H1 (cell line): Measurements from ENCODE around the gene ITPR1. TPM values are rescaled to one million over a fixed set of nuclear protein-coding genes. Genes with fewer than 3 reads are reported as not detected.

Source experiments
- CTCF ChIA-PET: fragments of 300-600 bp; sonication (Branson Sonifier 250); formaldehyde crosslinking; loops from one replicate; lab custom pipeline; 2021; ENCODE audit not compliant: partially characterized antibody; lab: Charles Lee
- POLR2A ChIA-PET: fragments of 300-600 bp; sonication (Branson Sonifier 250); formaldehyde crosslinking; loops from one replicate; lab custom pipeline; 2021; ENCODE audit warnings: inconsistent platforms; ENCODE audit not compliant: partially characterized antibody; lab: Charles Lee
- DNase-seq, 2 experiments: peaks; one replicate each; pipeline versions ENCODE4 v3.0.0 to v3.0.0-alpha.2; 2010 to 2022; ENCODE audit warnings: low spot score in 2 of 2, low read depth in 1 of 2, mixed read lengths in 1 of 2
- FAIRE-seq: peaks from 2 replicates; lab custom pipeline; 2011; peaks lifted over from hg19 to GRCh38; lab: Jason Lieb, UNC
- H2AFZ ChIP-seq: 2 replicates; pipeline ENCODE4 v1.8.1; 2012; ENCODE audit warnings: low read length, inconsistent platforms
- H2AK5ac ChIP-seq: 2 replicates; pipeline ENCODE4 v1.6.1; 2013; ENCODE audit warnings: low read depth, low read length
- H2BK120ac ChIP-seq: replicated peaks from 2 replicates; pipeline ENCODE3; 2013; ENCODE audit warnings: low read depth, low read length, inconsistent platforms
- H2BK12ac ChIP-seq: 2 replicates; pipeline ENCODE4 v1.6.1; 2013; ENCODE audit warnings: low read depth, low read length
- H2BK15ac ChIP-seq: 2 replicates; pipeline ENCODE4 v1.6.1; 2013; ENCODE audit warnings: low read length
- H2BK20ac ChIP-seq: 2 replicates; pipeline ENCODE4 v1.6.1; 2013; ENCODE audit warnings: low read length
- H2BK5ac ChIP-seq: 2 replicates; pipeline ENCODE4 v1.6.1; 2013; ENCODE audit warnings: low read depth, low read length
- H3K14ac ChIP-seq: 2 replicates; pipeline ENCODE4 v1.6.1; 2013; ENCODE audit warnings: inconsistent platforms; ENCODE audit not compliant: insufficient read length
- H3K18ac ChIP-seq: 2 replicates; pipeline ENCODE4 v1.6.1; 2013; ENCODE audit warnings: low read length; ENCODE audit errors: extremely low read depth
- H3K23ac ChIP-seq: 2 replicates; pipeline ENCODE4 v1.6.1; 2013; ENCODE audit warnings: inconsistent platforms; ENCODE audit not compliant: insufficient read length
- H3K23me2 ChIP-seq: 2 replicates; pipeline ENCODE4 v1.6.1; 2013; ENCODE audit warnings: low read depth, low read length
- H3K27ac ChIP-seq: 2 replicates; pipeline ENCODE4 v1.6.1; 2011; ENCODE audit warnings: low read depth, low read length, inconsistent platforms
- H3K27me3 ChIP-seq, 4 experiments: replicated peaks in 1 of 4; 1 replicate in 1 of 4; 2 replicates in 3 of 4; pipeline versions ENCODE4 v1.6.1 to v1.8.1; 2011 to 2013; ENCODE audit warnings: low read length in 3 of 4, mild to moderate bottlenecking in 3 of 4, inconsistent platforms in 2 of 4, mixed read lengths in 2 of 4, moderate library complexity in 1 of 4; ENCODE audit not compliant: control insufficient read depth in 3 of 4, insufficient read depth in 3 of 4; ENCODE audit errors: extremely low read depth in 1 of 4
- H3K36me3 ChIP-seq, 4 experiments: 2 replicates each; pipeline versions ENCODE4 v1.6.1 to v1.8.1; 2011 to 2013; ENCODE audit warnings: mild to moderate bottlenecking in 4 of 4, low read length in 3 of 4, moderate library complexity in 2 of 4, control low read depth in 1 of 4, inconsistent platforms in 1 of 4; ENCODE audit not compliant: insufficient read depth in 4 of 4, control insufficient read depth in 2 of 4
- H3K4ac ChIP-seq: replicated peaks from 2 replicates; pipeline ENCODE3; 2013; ENCODE audit warnings: low read length, low read depth, mixed read lengths, inconsistent platforms; ENCODE audit not compliant: insufficient read length
- H3K4me1 ChIP-seq, 4 experiments: replicated peaks in 1 of 4; 1 replicate in 1 of 4; 2 replicates in 3 of 4; pipeline versions ENCODE4 v1.6.1 to v1.8.1; 2011 to 2013; ENCODE audit warnings: low read length in 3 of 4, inconsistent platforms in 2 of 4, mixed read lengths in 1 of 4; ENCODE audit not compliant: insufficient read depth in 4 of 4, control insufficient read depth in 3 of 4
- H3K4me2 ChIP-seq, 2 experiments: 2 replicates each; pipeline versions ENCODE4 v1.6.1 to v1.8.1; 2011 to 2013; ENCODE audit warnings: low read depth in 2 of 2, low read length in 2 of 2, control low read depth in 1 of 2, inconsistent platforms in 1 of 2, mild to moderate bottlenecking in 1 of 2; ENCODE audit not compliant: insufficient read depth in 1 of 2
- H3K4me3 ChIP-seq, 4 experiments: fragments of 200-600, 300-600 bp in 1 of 4; sonication (generic), shearing (Covaris generic), sonication (Bioruptor Twin) in 1 of 4; 2 replicates each; pipeline versions ENCODE4 v1.5.1 to v1.8.1; 2011 to 2016; ENCODE audit warnings: low read length in 4 of 4, low read depth in 3 of 4, control low read depth in 2 of 4, inconsistent platforms in 2 of 4, mild to moderate bottlenecking in 2 of 4, mixed read lengths in 1 of 4, moderate library complexity in 1 of 4; ENCODE audit not compliant: insufficient read depth in 2 of 4; ENCODE audit errors: extremely low read depth in 1 of 4
- H3K56ac ChIP-seq: replicated peaks from 2 replicates; pipeline ENCODE3; 2013; ENCODE audit warnings: low read depth, mild to moderate bottlenecking, mixed read lengths, low read length, inconsistent platforms; ENCODE audit not compliant: insufficient read length
- H3K79me1 ChIP-seq: 2 replicates; pipeline ENCODE4 v1.6.1; 2013; ENCODE audit warnings: low read depth, low read length, control low read depth
- H3K79me2 ChIP-seq, 2 experiments: 2 replicates each; pipeline versions ENCODE4 v1.6.1 to v1.8.1; 2012 to 2013; ENCODE audit warnings: low read length in 2 of 2, mild to moderate bottlenecking in 2 of 2, inconsistent platforms in 1 of 2; ENCODE audit not compliant: insufficient read depth in 2 of 2, control insufficient read depth in 1 of 2
- H3K9ac ChIP-seq, 4 experiments: replicated peaks in 1 of 4; 1 replicate in 1 of 4; 2 replicates in 3 of 4; pipeline versions ENCODE4 v1.6.1 to v1.8.1; 2011 to 2013; ENCODE audit warnings: low read depth in 3 of 4, low read length in 3 of 4, control low read depth in 2 of 4, mild to moderate bottlenecking in 2 of 4, moderate library complexity in 2 of 4, inconsistent platforms in 1 of 4; ENCODE audit errors: extremely low read depth in 1 of 4
- H3K9me3 ChIP-seq, 2 experiments: 2 replicates each; pipeline versions ENCODE4 v1.6.1 to v1.8.1; 2012 to 2013; ENCODE audit warnings: mild to moderate bottlenecking in 2 of 2, moderate library complexity in 2 of 2, control low read depth in 1 of 2, inconsistent platforms in 1 of 2, low read depth in 1 of 2, low read length in 1 of 2, mixed read lengths in 1 of 2; ENCODE audit not compliant: insufficient read depth in 2 of 2
- H4K20me1 ChIP-seq, 2 experiments: replicated peaks in 1 of 2; 2 replicates each; pipeline versions ENCODE3 to v1.8.1; 2011 to 2013; ENCODE audit warnings: inconsistent platforms in 2 of 2, low read length in 2 of 2, mild to moderate bottlenecking in 1 of 2; ENCODE audit not compliant: insufficient read depth in 2 of 2, control insufficient read depth in 1 of 2
- H4K5ac ChIP-seq: 2 replicates; pipeline ENCODE4 v1.6.1; 2013; ENCODE audit warnings: low read length, low read depth, mixed read lengths, inconsistent platforms; ENCODE audit not compliant: insufficient read length
- H4K8ac ChIP-seq: 2 replicates; pipeline ENCODE4 v1.8.0; 2013; ENCODE audit warnings: mild to moderate bottlenecking, moderate library complexity, low read length, inconsistent platforms; ENCODE audit not compliant: insufficient read depth; ENCODE audit errors: extremely low read depth
- H4K91ac ChIP-seq: replicated peaks from 2 replicates; pipeline ENCODE3; 2013; ENCODE audit warnings: low read length, mixed read lengths, inconsistent platforms; ENCODE audit not compliant: insufficient read length
- EP300 ChIP-seq, 2 experiments: IDR thresholded peaks; 1 replicate in 1 of 2; 2 replicates in 1 of 2; pipeline ENCODE4 v1.6.1; 2011 to 2012; ENCODE audit warnings: low read depth in 2 of 2, low read length in 2 of 2, mild to moderate bottlenecking in 2 of 2, borderline replicate concordance in 1 of 2, inconsistent platforms in 1 of 2, moderate library complexity in 1 of 2
- EZH2 ChIP-seq: fragments of 200-600 bp; sonication (generic); IDR thresholded peaks from 2 replicates; pipeline ENCODE4 v1.7.1; 2012; ENCODE audit warnings: low read depth, mild to moderate bottlenecking, moderate library complexity, low read length, inconsistent platforms; ENCODE audit not compliant: severe bottlenecking
- HDAC2 ChIP-seq, 2 experiments: fragments of 300-600 bp in 1 of 2; sonication (generic) in 1 of 2; IDR thresholded peaks; 2 replicates each; pipeline ENCODE4 v1.6.1; 2011 to 2012; ENCODE audit warnings: low read depth in 2 of 2, low read length in 2 of 2, mild to moderate bottlenecking in 2 of 2, moderate library complexity in 2 of 2, borderline replicate concordance in 1 of 2, inconsistent platforms in 1 of 2
- KDM5A ChIP-seq: fragments of 200-600 bp; IDR thresholded peaks from 2 replicates; pipeline ENCODE4 v1.7.1; 2012; ENCODE audit warnings: mild to moderate bottlenecking, low read length, inconsistent platforms, mixed read lengths
- MAFK ChIP-seq: IDR thresholded peaks from 2 replicates; pipeline ENCODE4 v1.6.1; 2012; ENCODE audit warnings: low read depth, mild to moderate bottlenecking, improper control_type of control experiment, low read length
- RAD21 ChIP-seq, 2 experiments: IDR thresholded peaks in 1 of 2; conservative IDR thresholded peaks in 1 of 2; 2 replicates each; pipeline ENCODE4 v1.6.1; 2011; ENCODE audit warnings: low read depth in 2 of 2, low read length in 2 of 2, improper control_type of control experiment in 1 of 2, inconsistent platforms in 1 of 2, mild to moderate bottlenecking in 1 of 2, moderate library complexity in 1 of 2
- YY1 ChIP-seq: IDR thresholded peaks from 2 replicates; pipeline ENCODE4 v1.6.1; 2011; ENCODE audit warnings: low read depth, mild to moderate bottlenecking, low read length
- WGBS, 2 experiments: shearing (Covaris generic) in 1 of 2; methylation state at CpG; one replicate each; pipeline versions ENCODE4 v1.1.6 to v1.1.7; 2013 to 2015; ENCODE audit warnings: low lambda C conversion rate in 2 of 2, mixed read lengths in 2 of 2, inconsistent platforms in 1 of 2, low coverage in 1 of 2, missing lambda C conversion rate in 1 of 2; ENCODE audit not compliant: insufficient replicate concordance in 2 of 2, insufficient coverage in 1 of 2, insufficient read length in 1 of 2; ENCODE audit errors: extremely low coverage in 1 of 2, missing lambda C conversion rate in 1 of 2; 5-methylcytosine and 5-hydroxymethylcytosine counted together
- polyA plus RNA-seq, 7 experiments: library from polyadenylated mRNA; depleted of rRNA in 3 of 7; stranded (reverse) in 5 of 7; unstranded in 2 of 7; fragments of >200 nt in 5 of 7; fragments of 200-250 nt in 2 of 7; gene quantifications; 1 replicate in 5 of 7; 2 replicates in 1 of 7; 4 replicates in 1 of 7; pipeline versions ENCODE4 v1.2.1 to v1.2.3, GENCODE V29; 2011 to 2013; ENCODE audit warnings: missing spikeins in 2 of 7, mixed read lengths in 2 of 7
- total RNA-seq: library from RNA; stranded (reverse); fragmentation: NEBNext Ultra II Directional; extraction: Animal tissue kit (Norgen Biotek cat#: 25700); gene quantifications from 2 replicates; pipeline ENCODE4 v1.2.1, GENCODE V29; 2021
- TF ChIP-seq, protein P1 (sequence below): IDR thresholded peaks from 2 replicates; pipeline ENCODE4 v1.6.1; 2012; ENCODE audit warnings: inconsistent platforms
- TF ChIP-seq, protein P2 (sequence below): IDR thresholded peaks from 2 replicates; pipeline ENCODE4 v1.6.1; 2012; ENCODE audit warnings: inconsistent platforms
- TF ChIP-seq, protein P3 (sequence below): IDR thresholded peaks from 2 replicates; pipeline ENCODE4 v1.6.1; 2011; ENCODE audit warnings: low read depth, mild to moderate bottlenecking, low read length; ENCODE audit not compliant: insufficient read depth

Gene ITPR1
- total and polyA plus RNA-seq, 2 of the 8 experiments (the other 6 are each of a cell fraction or from before 2014, with no cell fraction given) = 2.5 to 16.3 TPM

DNA sequence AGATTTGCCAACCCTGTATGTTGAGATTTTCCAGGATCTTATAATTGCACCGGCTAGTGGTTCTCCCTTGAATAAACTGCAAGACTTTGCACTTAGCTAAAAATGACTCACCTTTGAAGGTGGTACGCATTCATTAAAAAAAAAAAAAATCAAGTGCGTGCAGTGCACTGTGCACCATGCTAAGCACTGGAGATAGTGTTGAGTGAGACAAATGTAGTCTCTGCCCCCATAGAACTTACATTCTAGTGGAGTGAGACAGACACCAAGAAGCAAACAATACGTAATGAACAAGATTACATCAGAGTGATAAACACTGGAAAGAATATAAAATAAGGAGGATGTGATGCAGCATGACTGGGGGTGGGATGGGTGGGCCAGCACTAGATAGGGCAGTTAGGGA lies 69.4 kb downstream of the ITPR1 start:
- Histone ChIP-seq H2BK5ac (no peak overlapping the region), H4K5ac (no peak overlapping the region), H4K20me1 (no peaks in the 10 kb centered on the region), H3K9me3 (no peaks in the 10 kb centered on the region), H3K27ac (no peak overlapping the region), H3K4me2 (no peak overlapping the region), H4K8ac (no peak overlapping the region), H3K4me3 (no peak overlapping the region), H4K91ac (no peak overlapping the region), H2BK120ac (no peak overlapping the region), H3K23ac (no peak overlapping the region), H3K79me1 (no peaks in the 10 kb centered on the region; the same call in 1 of the 2 replicates), H3K79me2 (no peaks in the 10 kb centered on the region), H2BK20ac (no peak overlapping the region), H3K56ac (no peak overlapping the region), H3K4ac (no peak overlapping the region), H2BK15ac (no peak overlapping the region), H3K9ac (no peak overlapping the region)
- DNase-seq (no peak), FAIRE-seq (no peak)
- POLR2A ChIA-PET = interaction anchor here (0.6 to 1.7 kb wide), 2 partner anchors 23 to 68 kb away, joined by 4 to 5 read pairs; no protein-coding TSS in a partner anchor
- no peak for TF ChIP-seq MAFK
- no peak for TF ChIP-seq HDAC2 (IDR thresholded peaks at IDR 0.05; ENCODE audit: borderline replicate concordance in 1 of 2, low read depth in 2 of 2, low read length in 2 of 2)
- TF ChIP-seq EP300 (IDR thresholded peaks at IDR 0.05; ENCODE audit: borderline replicate concordance in 1 of 2, low read depth in 2 of 2, low read length in 2 of 2) = no peak
- TF ChIP-seq YY1 = no peak
- TF ChIP-seq RAD21 (IDR thresholded peaks at IDR 0.05 in 1 of 2, conservative IDR thresholded peaks at IDR 0.05 in 1 of 2; ENCODE audit: low read depth in 2 of 2, low read length in 2 of 2) = no peak
- no peak for TF ChIP-seq KDM5A
- TF ChIP-seq, protein P1, sequence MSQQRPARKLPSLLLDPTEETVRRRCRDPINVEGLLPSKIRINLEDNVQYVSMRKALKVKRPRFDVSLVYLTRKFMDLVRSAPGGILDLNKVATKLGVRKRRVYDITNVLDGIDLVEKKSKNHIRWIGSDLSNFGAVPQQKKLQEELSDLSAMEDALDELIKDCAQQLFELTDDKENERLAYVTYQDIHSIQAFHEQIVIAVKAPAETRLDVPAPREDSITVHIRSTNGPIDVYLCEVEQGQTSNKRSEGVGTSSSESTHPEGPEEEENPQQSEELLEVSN = no peak
- TF ChIP-seq, protein P2, sequence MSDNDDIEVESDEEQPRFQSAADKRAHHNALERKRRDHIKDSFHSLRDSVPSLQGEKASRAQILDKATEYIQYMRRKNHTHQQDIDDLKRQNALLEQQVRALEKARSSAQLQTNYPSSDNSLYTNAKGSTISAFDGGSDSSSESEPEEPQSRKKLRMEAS = no peak
- TF ChIP-seq EZH2 = no peak
- TF ChIP-seq, protein P3, sequence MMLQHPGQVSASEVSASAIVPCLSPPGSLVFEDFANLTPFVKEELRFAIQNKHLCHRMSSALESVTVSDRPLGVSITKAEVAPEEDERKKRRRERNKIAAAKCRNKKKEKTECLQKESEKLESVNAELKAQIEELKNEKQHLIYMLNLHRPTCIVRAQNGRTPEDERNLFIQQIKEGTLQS = no peak
- TF ChIP-seq, all 59 proteins: peak for 0
- Histone ChIP-seq H3K23me2 (peaks cover 2% of the 10 kb centered on the region; the same call in 1 of the 2 replicates), H2AFZ (no peak overlapping the region), H3K14ac (no peak overlapping the region), H3K36me3 (no peaks in the 10 kb centered on the region), H2BK12ac (no peak overlapping the region), H3K4me1 (no peaks in the 10 kb centered on the region), H3K27me3 (no peaks in the 10 kb centered on the region), H3K18ac (no peak overlapping the region), H2AK5ac (no peak overlapping the region)
- 92% methylated on average over 4 of the region's 4 CpGs; no CpG with 5 or more reads in 1 of the 2 experiments for WGBS, 2 experiments
- CTCF ChIA-PET = interaction anchor here (0.6 to 2.4 kb wide), 2 partner anchors 11 to 158 kb away, joined by 3 to 11 read pairs; no protein-coding TSS in a partner anchor
